T-helper 2 cell treated with Interferon-gamma antibody and Interleukin-4, amounts not matched to agents 5 μg/mL and 100 μg/mL, for 36 hours (primary cell): ENCODE results near the gene PIP5K1C.
"Not testable (repeated sequence)": the region's sequence is repeated elsewhere in the genome, so short reads cannot be mapped to it uniquely, and the experiment has no call there.

Source experiments
- DNase-seq: peaks from one replicate; pipeline ENCODE4 v3.0.0; 2021; ENCODE audit warnings: low spot score
- H3K27ac Mint-ChIP-seq: one replicate; pipeline ENCODE4 v1.8.0; 2021; ENCODE audit warnings: mild to moderate bottlenecking, mixed read lengths
- H3K27me3 Mint-ChIP-seq: one replicate; pipeline ENCODE4 v1.8.0; 2021; ENCODE audit warnings: low read depth, mixed read lengths
- H3K36me3 Mint-ChIP-seq: one replicate; pipeline ENCODE4 v1.8.0; 2021; ENCODE audit warnings: low read depth, mixed read lengths
- H3K4me1 Mint-ChIP-seq: one replicate; pipeline ENCODE4 v1.8.0; 2021; ENCODE audit warnings: low read depth, mixed read lengths
- H3K4me3 Mint-ChIP-seq: one replicate; pipeline ENCODE4 v1.8.0; 2022; ENCODE audit warnings: mild to moderate bottlenecking, moderate library complexity, mixed read lengths
- H3K9me3 Mint-ChIP-seq: one replicate; pipeline ENCODE4 v1.8.0; 2021; ENCODE audit warnings: mixed read lengths

PIP5K1C gene

GRCh38 chr19:3669947-3670795 is 30.1 kb downstream of the PIP5K1C start:
- Mint-ChIP-seq H3K27ac (no peak overlapping the region), H3K36me3 (no peaks in the 10 kb centered on the region), H3K9me3 (no peaks in the 10 kb centered on the region), H3K4me3 (no peak overlapping the region), H3K4me1 (peaks cover 4% of the 10 kb centered on the region), H3K27me3 (no peaks in the 10 kb centered on the region)
- no peak for DNase-seq

GRCh38 chr19:3669082-3669946 is 31.0 kb downstream of the PIP5K1C start:
- peaks cover 4% of the 10 kb centered on the region for H3K4me1 Mint-ChIP-seq
- no peak overlapping the region for H3K4me3 Mint-ChIP-seq
- no peaks in the 10 kb centered on the region for H3K9me3 Mint-ChIP-seq
- DNase-seq = no peak
- no peaks in the 10 kb centered on the region for H3K36me3 Mint-ChIP-seq
- no peak overlapping the region for H3K27ac Mint-ChIP-seq
- H3K27me3 Mint-ChIP-seq = no peaks in the 10 kb centered on the region

- H3K4me1 Mint-ChIP-seq = peaks cover 4% of the 10 kb centered on the region
- H3K36me3 Mint-ChIP-seq = no peaks in the 10 kb centered on the region
- no peaks in the 10 kb centered on the region for H3K27me3 Mint-ChIP-seq
- H3K27ac Mint-ChIP-seq = no peak overlapping the region
- H3K9me3 Mint-ChIP-seq = no peaks in the 10 kb centered on the region
- DNase-seq = no peak
- no peak overlapping the region for H3K4me3 Mint-ChIP-seq
Observed at GRCh38 chr19:3668331-3669081, 31.8 kb downstream of the PIP5K1C start.

- no peak overlapping the region for H3K4me3 Mint-ChIP-seq
- H3K27ac Mint-ChIP-seq = no peak overlapping the region
- DNase-seq = no peak
- no peaks in the 10 kb centered on the region for H3K9me3 Mint-ChIP-seq
- H3K27me3 Mint-ChIP-seq = no peaks in the 10 kb centered on the region
- no peaks in the 10 kb centered on the region for H3K36me3 Mint-ChIP-seq
- peaks cover 4% of the 10 kb centered on the region for H3K4me1 Mint-ChIP-seq
Observed at GRCh38 chr19:3667766-3668165, 32.5 kb downstream of the PIP5K1C start.

- H3K36me3 Mint-ChIP-seq = no peaks in the 10 kb centered on the region
- DNase-seq = no peak
- no peak overlapping the region for H3K4me3 Mint-ChIP-seq
- H3K27me3 Mint-ChIP-seq = no peaks in the 10 kb centered on the region
- peaks cover 4% of the 10 kb centered on the region for H3K4me1 Mint-ChIP-seq
- H3K27ac Mint-ChIP-seq = no peak overlapping the region
- H3K9me3 Mint-ChIP-seq = no peaks in the 10 kb centered on the region
Observed at GRCh38 chr19:3667037-3667638, 33.1 kb downstream of the PIP5K1C start.

GRCh38 chr19:3666545-3666856 is 33.8 kb downstream of the PIP5K1C start:
- H3K4me1 Mint-ChIP-seq, H3K27ac Mint-ChIP-seq: not testable (repeated sequence)

GRCh38 chr19:3665681-3666544 is 34.4 kb downstream of the PIP5K1C start:
- H3K27ac Mint-ChIP-seq = no peak overlapping the region
- H3K4me1 Mint-ChIP-seq = peaks cover 4% of the 10 kb centered on the region
- no peak overlapping the region for H3K4me3 Mint-ChIP-seq
- no peaks in the 10 kb centered on the region for H3K27me3 Mint-ChIP-seq
- H3K36me3 Mint-ChIP-seq = no peaks in the 10 kb centered on the region
- peak; percentile 54 for DNase-seq
- no peaks in the 10 kb centered on the region for H3K9me3 Mint-ChIP-seq

More at GRCh38 chr19:3666545-3666856, 33.8 kb downstream of the PIP5K1C start:
- H3K4me3 Mint-ChIP-seq, H3K9me3 Mint-ChIP-seq, DNase-seq, H3K36me3 Mint-ChIP-seq, H3K27me3 Mint-ChIP-seq: not testable (repeated sequence)

GRCh38 chr19:3664879-3665642 is 35.2 kb downstream of the PIP5K1C start:
- Mint-ChIP-seq H3K4me1 (peaks cover 3% of the 10 kb centered on the region), H3K27me3 (no peaks in the 10 kb centered on the region), H3K9me3 (no peaks in the 10 kb centered on the region), H3K36me3 (peaks cover 2% of the 10 kb centered on the region), H3K27ac (no peak overlapping the region), H3K4me3 (no peak overlapping the region)
- DNase-seq = no peak

GRCh38 chr19:3663838-3664237 is 36.4 kb downstream of the PIP5K1C start:
- no peak for DNase-seq
- H3K4me1 Mint-ChIP-seq = peaks cover 3% of the 10 kb centered on the region
- H3K27ac Mint-ChIP-seq = no peak overlapping the region
- peaks cover 2% of the 10 kb centered on the region for H3K36me3 Mint-ChIP-seq
- no peaks in the 10 kb centered on the region for H3K27me3 Mint-ChIP-seq
- H3K9me3 Mint-ChIP-seq = no peaks in the 10 kb centered on the region
- H3K4me3 Mint-ChIP-seq = no peak overlapping the region

GRCh38 chr19:3661284-3662238 is 38.7 kb downstream of the PIP5K1C start:
- Mint-ChIP-seq H3K27me3 (no peaks in the 10 kb centered on the region), H3K4me1 (peaks cover 3% of the 10 kb centered on the region), H3K27ac (no peak overlapping the region), H3K4me3 (no peak overlapping the region), H3K36me3 (peaks cover 5% of the 10 kb centered on the region), H3K9me3 (no peaks in the 10 kb centered on the region)
- no peak for DNase-seq

GRCh38 chr19:3660493-3661219 is 39.6 kb downstream of the PIP5K1C start:
- Mint-ChIP-seq H3K27ac (no peak overlapping the region), H3K9me3 (no peaks in the 10 kb centered on the region), H3K36me3 (peaks cover 5% of the 10 kb centered on the region), H3K4me1 (no peaks in the 10 kb centered on the region), H3K27me3 (no peaks in the 10 kb centered on the region), H3K4me3 (no peak overlapping the region)
- DNase-seq = no peak
